Left ventricle myocardium superior (tissue), 1 donor: ENCODE results near the gene IRX3. TPM values are rescaled to one million over a fixed set of nuclear protein-coding genes. Genes with fewer than 3 reads are reported as not detected.

Experiments
- ATAC-seq: fragments of 200-7000 bp; cut with Tn5 transposase; one replicate; pipeline ENCODE4 v1.9.1; 2020; ENCODE audit warnings: mild to moderate bottlenecking, moderate library complexity
- DNase-seq: peaks from one replicate; pipeline ENCODE4 v3.0.0-alpha.2; 2020
- intact Hi-C: fragments of 100-400 bp; cut with micrococcal nuclease; formaldehyde crosslinking; loops from one replicate; pipeline ENCODE4 v1.11.0; 2022
- total RNA-seq: library from RNA; stranded (reverse); fragmentation: NEBNext Ultra II Directional; extraction: Animal tissue kit (Norgen Biotek cat#: 25700); gene quantifications from one replicate; pipeline ENCODE4 v1.2.1, GENCODE V29; 2021
- donor health status: DM: no; HTN: yes; CAD: no; lungs with severe emphysema.

Gene IRX3
- total RNA-seq, 1 donor from 2014 or later = 5.6 TPM

- intact Hi-C loops = no loop called here
- DNase-seq (no peak), ATAC-seq (no peak)
Observed at GRCh38 chr16:54296543-54296942, 10.0 kb upstream of the IRX3 start.

GRCh38 chr16:54291656-54292487 is 5.3 kb upstream of the IRX3 start:
- ATAC-seq (no peak), DNase-seq (no peak)
- intact Hi-C loops = no loop called here

GRCh38 chr16:54290833-54291655 is 4.5 kb upstream of the IRX3 start:
- intact Hi-C loops = no loop called here
- DNase-seq = no peak
- ATAC-seq = no peak

- ATAC-seq (no peak), DNase-seq (peak; percentile 41)
- intact Hi-C loops = loop anchor here (10.0 kb wide), 2 partner anchors 525 to 635 kb away; no protein-coding TSS in a partner anchor
Observed at GRCh38 chr16:54289945-54290832, 3.6 kb upstream of the IRX3 start.

- ATAC-seq = no peak
Observed at GRCh38 chr16:54289242-54289944, 2.8 kb upstream of the IRX3 start.

GRCh38 chr16:54288835-54289241 is 2.3 kb upstream of the IRX3 start:
- ATAC-seq (no peak), DNase-seq (peak; percentile 35)
- intact Hi-C loops = loop anchor here (10.0 kb wide), 2 partner anchors 526 to 636 kb away; no protein-coding TSS in a partner anchor

More at GRCh38 chr16:54289242-54289944, 2.8 kb upstream of the IRX3 start:
- DNase-seq = peak; percentile 41
- intact Hi-C loops = loop anchor here (10.0 kb wide), 2 partner anchors 525 to 635 kb away; no protein-coding TSS in a partner anchor

- ATAC-seq (no peak), DNase-seq (no peak)
- intact Hi-C loops = loop anchor here (10.0 kb wide), 2 partner anchors 527 to 637 kb away; no protein-coding TSS in a partner anchor
Observed at GRCh38 chr16:54288030-54288834, 1.6 kb upstream of the IRX3 start.

- ATAC-seq (peak; percentile 2), DNase-seq (peak; percentile 71)
- intact Hi-C loops = loop anchor here (10.0 kb wide), 2 partner anchors 527 to 637 kb away; no protein-coding TSS in a partner anchor
Observed at GRCh38 chr16:54287131-54288029, 793 bp upstream of the IRX3 start.

- ATAC-seq = no peak
- intact Hi-C loops = loop anchor here (10.0 kb wide), 2 partner anchors 529 to 639 kb away; no protein-coding TSS in a partner anchor
- DNase-seq = peak; percentile 82
Observed at GRCh38 chr16:54286090-54286365, 559 bp downstream of the IRX3 start.

GRCh38 chr16:54285414-54286089 is 1.0 kb downstream of the IRX3 start:
- intact Hi-C loops = loop anchor here (10.0 kb wide), 2 partner anchors 529 to 639 kb away; no protein-coding TSS in a partner anchor
- ATAC-seq = peak; percentile 1
- peak; percentile 68 for DNase-seq

- ATAC-seq (peak; percentile 1), DNase-seq (peak; percentile 48)
- intact Hi-C loops = loop anchor here (10.0 kb wide), 2 partner anchors 530 to 640 kb away; no protein-coding TSS in a partner anchor
Observed at GRCh38 chr16:54284931-54285413, 1.6 kb downstream of the IRX3 start.

GRCh38 chr16:54284319-54284930 is 2.2 kb downstream of the IRX3 start:
- ATAC-seq (no peak), DNase-seq (peak; percentile 42)
- intact Hi-C loops = loop anchor here (10.0 kb wide), 2 partner anchors 530 to 640 kb away; no protein-coding TSS in a partner anchor

GRCh38 chr16:54283725-54284318 is 2.8 kb downstream of the IRX3 start:
- intact Hi-C loops = loop anchor here (10.0 kb wide), 2 partner anchors 531 to 641 kb away; no protein-coding TSS in a partner anchor
- DNase-seq (peak; percentile 39), ATAC-seq (no peak)

- DNase-seq (peak; percentile 41), ATAC-seq (no peak)
- intact Hi-C loops = loop anchor here (10.0 kb wide), 2 partner anchors 532 to 642 kb away; no protein-coding TSS in a partner anchor
Observed at GRCh38 chr16:54282928-54283724, 3.5 kb downstream of the IRX3 start.
